Kidney epithelial cell (primary cell): ENCODE results near the gene AIDA. TPM values are rescaled to one million over a fixed set of nuclear protein-coding genes. Genes with fewer than 3 reads are reported as not detected.

Source experiments
- DNase-seq: peaks from one replicate; pipeline ENCODE4 v3.0.0-alpha.2; 2010; ENCODE audit warnings: low read depth
- H3K27me3 ChIP-seq: 2 replicates; pipeline ENCODE4 v1.6.0; 2011; ENCODE audit warnings: low read length; ENCODE audit not compliant: control insufficient read depth, insufficient read depth
- H3K36me3 ChIP-seq: 2 replicates; pipeline ENCODE4 v1.5.1; 2011; ENCODE audit warnings: low read length; ENCODE audit not compliant: control insufficient read depth, insufficient read depth
- H3K4me3 ChIP-seq: 2 replicates; pipeline ENCODE4 v1.5.1; 2011; ENCODE audit warnings: low read depth, mild to moderate bottlenecking, control low read depth, low read length
- CTCF ChIP-seq: IDR thresholded peaks from 2 replicates; pipeline ENCODE4 v1.5.1; 2011; ENCODE audit warnings: mild to moderate bottlenecking, moderate library complexity, low read length, control low read depth, inconsistent platforms; ENCODE audit not compliant: insufficient read depth, poor library complexity, severe bottlenecking
- total RNA-seq: library from RNA; depleted of rRNA; stranded (reverse); fragments of >200 nt; gene quantifications from 2 replicates; pipeline ENCODE4 v1.2.3, GENCODE V29; 2015

The AIDA gene
- total RNA-seq, 1 donor from 2014 or later: 50.7 TPM

GRCh38 chr1:222736972-222737371 is 24.7 kb upstream of the AIDA start, which contains the start of gene FAM177B:
TSS of gene FAM177B (plus strand) at chr1:222737202. CDS start at chr1:222746546, 9,344 bp downstream.
- Histone ChIP-seq H3K36me3 (no peaks in the 10 kb centered on the region), H3K27me3 (no peaks in the 10 kb centered on the region), H3K4me3 (no peak within 1 kb of the TSS)
- DNase-seq: no peak
- no peak for TF ChIP-seq CTCF

- no peak for TF ChIP-seq CTCF
- no peak for DNase-seq
- no peaks in the 10 kb centered on the region for H3K27me3 ChIP-seq
- no peaks in the 10 kb centered on the region for H3K36me3 ChIP-seq
- no peak overlapping the region for H3K4me3 ChIP-seq
These were observed 24.2 kb upstream of the AIDA start for GRCh38 chr1:222736470-222736869.

- no peak overlapping the region for H3K4me3 ChIP-seq
- H3K36me3 ChIP-seq: no peaks in the 10 kb centered on the region
- no peak for TF ChIP-seq CTCF
- H3K27me3 ChIP-seq: no peaks in the 10 kb centered on the region
- no peak for DNase-seq
These were observed 22.4 kb upstream of the AIDA start for GRCh38 chr1:222734740-222735139.

GRCh38 chr1:222732216-222733159 is 20.2 kb upstream of the AIDA start:
- no peaks in the 10 kb centered on the region for H3K27me3 ChIP-seq
- H3K36me3 ChIP-seq: peaks cover 1% of the 10 kb centered on the region
- no peak for TF ChIP-seq CTCF
- no peak for DNase-seq
- no peak overlapping the region for H3K4me3 ChIP-seq

- Histone ChIP-seq H3K4me3 (no peak overlapping the region), H3K27me3 (no peaks in the 10 kb centered on the region), H3K36me3 (peaks cover 1% of the 10 kb centered on the region)
- TF ChIP-seq CTCF: no peak
- no peak for DNase-seq
These were observed 18.6 kb upstream of the AIDA start for GRCh38 chr1:222730866-222731265.
